HG03457 (cell line): ENCODE results near the gene COG2.
"Not testable (repeated sequence)": the region's sequence is repeated elsewhere in the genome, so short reads cannot be mapped to it uniquely, and the experiment has no call there.

ENCODE experiments used
- ATAC-seq: cut with Tn5 transposase; IDR thresholded peaks from one replicate; pipeline ENCODE4 v1.9.1; 2021; ENCODE audit warnings: moderate number of reproducible peaks; ENCODE audit not compliant: unreplicated experiment

The COG2 gene

GRCh38 chr1:230674581-230674980 lies 32.3 kb downstream of the COG2 start:
- ATAC-seq: no peak

GRCh38 chr1:230677200-230677599 lies 34.9 kb downstream of the COG2 start:
- ATAC-seq: no peak

GRCh38 chr1:230679192-230679591 lies 36.9 kb downstream of the COG2 start:
- no peak for ATAC-seq

- no peak for ATAC-seq
Observed at GRCh38 chr1:230679825-230680224, 37.5 kb downstream of the COG2 start.

- no peak for ATAC-seq
Observed at GRCh38 chr1:230680300-230681025, 38.2 kb downstream of the COG2 start.

- no peak for ATAC-seq
Observed at GRCh38 chr1:230681599-230681998, 39.3 kb downstream of the COG2 start.

GRCh38 chr1:230682274-230682673 lies 40.0 kb downstream of the COG2 start:
- ATAC-seq: no peak

GRCh38 chr1:230682882-230683610 lies 40.8 kb downstream of the COG2 start:
- no peak for ATAC-seq

GRCh38 chr1:230684146-230684545 lies 41.9 kb downstream of the COG2 start:
- no peak for ATAC-seq

- no peak for ATAC-seq
Observed at GRCh38 chr1:230684998-230685397, 42.7 kb downstream of the COG2 start.

- no peak for ATAC-seq
Observed at GRCh38 chr1:230686747-230687146, 44.5 kb downstream of the COG2 start.

GRCh38 chr1:230690101-230690500 lies 47.8 kb downstream of the COG2 start:
- ATAC-seq: no peak

- no peak for ATAC-seq
Observed at GRCh38 chr1:230691615-230692014, 49.3 kb downstream of the COG2 start.

GRCh38 chr1:230693221-230693620 lies 50.9 kb downstream of the COG2 start:
- ATAC-seq: no peak

- ATAC-seq: no peak
Observed at GRCh38 chr1:230693777-230694176, 51.5 kb downstream of the COG2 start.

GRCh38 chr1:230694464-230694863 lies 52.2 kb downstream of the COG2 start:
- ATAC-seq: no peak

- no peak for ATAC-seq
Observed at GRCh38 chr1:230694991-230695390, 52.7 kb downstream of the COG2 start.

- no peak for ATAC-seq
Observed at GRCh38 chr1:230696218-230696617, 53.9 kb downstream of the COG2 start.

- ATAC-seq: no peak
Observed at GRCh38 chr1:230696722-230697437, 54.6 kb downstream of the COG2 start.

- no peak for ATAC-seq
Observed at GRCh38 chr1:230698130-230698529, 55.8 kb downstream of the COG2 start.

GRCh38 chr1:230698964-230699363 lies 56.7 kb downstream of the COG2 start:
- not testable (repeated sequence) for ATAC-seq

GRCh38 chr1:230699716-230700115 lies 57.4 kb downstream of the COG2 start:
- no peak for ATAC-seq
